ENCODE measurements around the gene LIMK2.

Gene LIMK2

GRCh38 chr22:31272522-31273446 is 60.7 kb downstream of the LIMK2 start:
- peak; percentile 56 for DNase-seq (ENCODE audit: low read depth)

GRCh38 chr22:31274017-31274416 is 61.9 kb downstream of the LIMK2 start:
- no peak for DNase-seq (ENCODE audit: low read depth)

DNA sequence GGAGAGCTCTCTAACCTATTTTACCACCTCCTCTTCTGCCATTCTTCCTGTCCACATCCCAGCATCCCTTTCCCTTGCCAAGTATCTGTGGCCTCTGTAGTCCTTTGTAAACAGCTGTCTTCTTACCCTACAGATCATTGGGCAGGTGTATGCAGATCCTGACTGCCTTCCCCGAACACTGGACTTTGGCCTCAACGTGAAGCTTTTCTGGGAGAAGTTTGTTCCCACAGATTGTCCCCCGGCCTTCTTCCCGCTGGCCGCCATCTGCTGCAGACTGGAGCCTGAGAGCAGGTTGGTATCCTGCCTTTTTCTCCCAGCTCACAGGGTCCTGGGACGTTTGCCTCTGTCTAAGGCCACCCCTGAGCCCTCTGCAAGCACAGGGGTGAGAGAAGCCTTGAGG is 62.9 kb downstream of the LIMK2 start:
- no peak for DNase-seq (ENCODE audit: low read depth)

DNA sequence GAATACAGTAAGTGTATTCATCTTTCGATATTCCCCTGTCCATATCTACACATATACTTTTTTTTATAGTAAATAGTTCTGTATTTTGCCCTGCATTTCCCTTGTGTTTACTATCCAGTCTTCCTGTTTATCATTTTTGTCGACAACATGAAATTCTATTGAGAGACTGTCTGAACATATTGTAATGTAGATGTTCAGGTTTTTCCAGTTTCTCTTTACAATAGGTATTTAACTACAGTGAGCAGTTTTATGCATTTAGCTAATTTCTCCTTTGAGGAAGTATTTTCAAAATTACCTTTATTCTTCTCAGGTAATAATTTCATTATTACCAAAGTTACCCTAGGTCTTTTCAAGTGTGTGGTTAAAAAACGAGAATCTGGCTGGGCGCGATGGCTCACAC is 63.5 kb downstream of the LIMK2 start:
- no peak for DNase-seq (ENCODE audit: low read depth)

DNA sequence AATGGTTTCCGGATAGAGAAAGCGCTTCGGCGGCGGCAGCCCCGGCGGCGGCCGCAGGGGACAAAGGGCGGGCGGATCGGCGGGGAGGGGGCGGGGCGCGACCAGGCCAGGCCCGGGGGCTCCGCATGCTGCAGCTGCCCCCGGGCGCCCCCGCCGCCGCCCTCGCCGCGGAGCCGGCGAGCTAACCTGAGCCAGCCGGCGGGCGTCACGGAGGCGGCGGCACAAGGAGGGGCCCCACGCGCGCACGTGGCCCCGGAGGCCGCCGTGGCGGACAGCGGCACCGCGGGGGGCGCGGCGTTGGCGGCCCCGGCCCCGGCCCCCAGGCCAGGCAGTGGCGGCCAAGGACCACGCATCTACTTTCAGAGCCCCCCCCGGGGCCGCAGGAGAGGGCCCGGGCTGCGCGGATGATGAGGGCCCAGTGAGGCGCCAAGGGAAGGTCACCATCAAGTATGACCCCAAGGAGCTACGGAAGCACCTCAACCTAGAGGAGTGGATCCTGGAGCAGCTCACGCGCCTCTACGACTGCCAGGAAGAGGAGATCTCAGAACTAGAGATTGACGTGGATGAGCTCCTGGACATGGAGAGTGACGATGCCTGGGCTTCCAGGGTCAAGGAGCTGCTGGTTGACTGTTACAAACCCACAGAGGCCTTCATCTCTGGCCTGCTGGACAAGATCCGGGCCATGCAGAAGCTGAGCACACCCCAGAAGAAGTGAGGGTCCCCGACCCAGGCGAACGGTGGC is 64.5 kb downstream of the LIMK2 start:
- no peak for DNase-seq (ENCODE audit: low read depth)

DNA sequence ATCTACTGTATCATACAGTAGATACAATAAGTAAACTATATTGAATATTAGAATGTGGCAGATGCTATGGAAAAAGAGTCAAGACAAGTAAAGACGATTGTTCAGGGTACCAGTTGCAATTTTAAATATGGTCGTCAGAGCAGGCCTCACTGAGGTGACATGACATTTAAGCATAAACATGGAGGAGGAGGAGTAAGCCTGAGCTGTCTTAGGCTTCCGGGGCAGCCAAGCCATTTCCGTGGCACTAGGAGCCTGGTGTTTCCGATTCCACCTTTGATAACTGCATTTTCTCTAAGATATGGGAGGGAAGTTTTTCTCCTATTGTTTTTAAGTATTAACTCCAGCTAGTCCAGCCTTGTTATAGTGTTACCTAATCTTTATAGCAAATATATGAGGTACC is 65.6 kb downstream of the LIMK2 start:
- DNase-seq (ENCODE audit: low read depth): no peak

GRCh38 chr22:31278151-31278621 is 66.1 kb downstream of the LIMK2 start:
- no peak for DNase-seq (ENCODE audit: low read depth)

GRCh38 chr22:31278626-31279326 is 66.7 kb downstream of the LIMK2 start:
- no peak for DNase-seq (ENCODE audit: low read depth)

GRCh38 chr22:31279327-31279669 is 67.2 kb downstream of the LIMK2 start:
- DNase-seq (ENCODE audit: low read depth): no peak

- no peak for DNase-seq (ENCODE audit: low read depth)
Observed at GRCh38 chr22:31279821-31280505, 67.9 kb downstream of the LIMK2 start.

GRCh38 chr22:31281733-31282132 is 69.6 kb downstream of the LIMK2 start:
- no peak for DNase-seq (ENCODE audit: low read depth)

DNA sequence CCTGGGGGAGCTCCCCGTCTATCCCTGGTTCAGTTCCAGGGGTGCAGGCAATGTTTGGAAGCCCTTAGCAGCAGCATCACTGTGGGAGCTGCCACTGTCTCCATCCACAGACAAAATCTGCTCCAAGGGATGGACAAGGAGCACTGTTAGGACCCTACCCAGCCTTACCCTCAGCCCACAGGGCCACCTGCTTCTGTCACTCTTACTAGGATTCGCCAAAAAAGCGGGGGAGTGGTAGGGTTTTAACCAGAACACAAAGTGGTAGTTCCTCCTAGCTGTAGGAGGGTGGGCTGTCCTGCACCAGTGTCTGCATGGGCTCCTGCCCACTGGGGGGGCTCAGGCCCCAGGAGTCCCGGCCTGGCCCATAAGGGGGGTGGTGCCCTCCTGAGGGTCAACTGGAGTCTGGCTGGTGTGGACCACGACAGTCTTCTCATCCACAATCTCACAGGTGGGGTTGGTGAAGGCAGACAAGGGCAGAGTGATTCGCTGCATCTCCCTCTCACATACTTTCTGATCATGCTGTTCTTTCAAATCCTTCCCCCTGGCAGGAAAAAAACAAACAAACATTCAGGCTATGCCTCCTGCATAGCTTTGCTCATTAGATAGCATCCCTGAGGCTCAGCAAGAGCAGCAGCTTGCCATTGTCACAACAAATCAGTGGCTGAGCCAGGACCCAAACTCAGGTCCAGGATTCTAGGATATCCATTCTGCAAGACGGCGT is 70.8 kb downstream of the LIMK2 start:
- no peak for DNase-seq (ENCODE audit: low read depth)

DNA sequence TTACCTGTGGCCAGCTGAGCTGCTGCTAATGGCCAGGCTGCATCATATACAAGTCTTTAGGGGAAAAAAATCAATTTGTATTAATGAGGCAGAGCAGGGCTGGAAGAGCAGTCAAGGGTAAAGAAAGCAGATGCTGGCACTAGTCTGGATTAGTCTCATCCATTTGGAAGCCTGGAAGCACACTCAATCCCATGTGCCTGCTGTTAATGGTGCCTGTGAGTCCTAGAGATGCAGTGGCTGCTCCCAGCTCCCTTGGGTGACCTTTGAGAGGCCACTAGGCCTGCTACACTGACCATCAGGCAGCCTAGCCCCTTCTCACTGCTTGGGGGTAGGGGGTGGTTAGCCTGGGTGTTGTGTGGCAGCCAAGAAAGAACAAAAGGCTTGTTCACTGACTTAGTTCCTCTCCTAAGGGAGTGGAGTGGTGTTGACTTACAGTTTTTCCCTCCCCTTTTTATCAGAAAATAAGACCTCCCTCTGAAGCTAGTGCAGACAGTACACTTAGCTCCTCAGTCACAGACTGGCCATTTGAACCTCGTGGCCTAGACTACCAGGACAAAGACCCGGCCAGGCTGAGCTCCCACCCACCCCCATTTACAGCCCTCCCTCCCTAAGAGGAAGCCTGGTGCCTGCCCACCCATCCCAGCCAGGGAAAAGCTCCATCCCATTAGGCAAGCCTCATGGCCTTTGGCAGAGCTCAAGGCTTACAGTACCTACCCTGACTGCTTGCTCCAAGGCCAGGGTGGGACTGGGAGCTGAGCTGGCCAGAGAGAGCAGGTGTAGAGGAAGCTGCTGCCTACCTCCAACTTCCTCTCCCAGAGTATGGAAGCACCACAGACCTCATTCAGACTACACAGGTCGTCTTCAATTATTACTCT is 72.4 kb downstream of the LIMK2 start:
- DNase-seq (ENCODE audit: low read depth): no peak

DNA sequence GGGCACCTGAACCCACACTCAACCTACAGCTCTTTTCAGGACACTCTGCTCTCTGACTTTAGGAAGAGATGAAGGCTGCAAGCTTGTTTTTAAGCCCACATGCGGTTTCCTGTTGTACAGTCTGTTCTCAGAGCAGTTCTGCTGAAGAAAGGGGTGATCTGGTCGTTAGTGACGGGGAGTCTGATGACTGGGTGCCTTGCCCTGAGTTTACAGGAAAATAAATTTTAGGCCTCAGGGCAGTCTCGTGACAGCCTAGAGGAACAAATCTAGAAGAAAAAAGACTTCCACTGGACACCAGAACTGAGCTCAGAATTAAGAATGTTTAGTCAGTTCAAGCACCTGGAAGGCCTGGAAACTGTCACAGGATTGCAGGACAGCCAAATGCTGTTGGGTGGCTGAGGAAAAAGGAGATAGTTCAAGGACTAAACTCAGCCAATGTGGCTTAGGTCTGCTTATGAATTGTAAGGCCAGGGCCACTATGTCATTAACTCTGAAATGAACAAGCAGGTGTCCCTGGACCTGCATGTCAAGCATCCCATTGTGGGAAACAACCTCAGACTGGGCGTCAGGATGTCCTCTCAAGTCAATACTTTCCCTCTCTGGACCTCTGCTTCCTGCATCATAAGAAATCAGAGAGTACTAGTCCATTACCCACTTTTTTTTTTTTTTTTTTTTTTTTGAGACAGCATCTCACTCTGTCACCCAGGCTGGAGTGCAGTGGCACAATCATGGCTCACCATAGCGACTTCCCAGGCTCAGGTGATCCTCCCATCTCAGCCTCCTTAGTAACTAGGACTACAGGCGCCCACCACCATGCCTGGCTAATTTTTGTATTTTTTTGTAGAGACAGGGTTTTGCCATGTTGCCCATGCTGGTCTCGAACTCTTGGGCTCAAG is 74.5 kb downstream of the LIMK2 start:
- DNase-seq (ENCODE audit: low read depth): peak; percentile 65

- no peak for DNase-seq (ENCODE audit: low read depth)
Observed at GRCh38 chr22:31287818-31288495, 75.9 kb downstream of the LIMK2 start.

GRCh38 chr22:31288496-31289240 is 76.6 kb downstream of the LIMK2 start:
- DNase-seq (ENCODE audit: low read depth): no peak

- no peak for DNase-seq (ENCODE audit: low read depth)
Observed at GRCh38 chr22:31289344-31289743, 77.2 kb downstream of the LIMK2 start.
